ENCODE data around the gene MMP8.

GRCh38 chr11:102704841-102705240, 19.9 kb downstream of the MMP8 start:
- no peak for TF ChIP-seq CTCF (conservative IDR thresholded peaks at IDR 0.05; ENCODE audit: low read length)
- no peak for TF ChIP-seq EZH2phosphoT487 (IDR thresholded peaks at IDR 0.05; ENCODE audit: borderline replicate concordance)
